ENCODE data around the gene CCDC188. TPM values are rescaled to one million over a fixed set of nuclear protein-coding genes. Genes with fewer than 3 reads are reported as not detected.

The CCDC188 gene
- total and polyA plus RNA-seq, 10 of the 15 experiments (the other 5 are each of a cell fraction or from before 2014, with no cell fraction given) = not detected

DNA sequence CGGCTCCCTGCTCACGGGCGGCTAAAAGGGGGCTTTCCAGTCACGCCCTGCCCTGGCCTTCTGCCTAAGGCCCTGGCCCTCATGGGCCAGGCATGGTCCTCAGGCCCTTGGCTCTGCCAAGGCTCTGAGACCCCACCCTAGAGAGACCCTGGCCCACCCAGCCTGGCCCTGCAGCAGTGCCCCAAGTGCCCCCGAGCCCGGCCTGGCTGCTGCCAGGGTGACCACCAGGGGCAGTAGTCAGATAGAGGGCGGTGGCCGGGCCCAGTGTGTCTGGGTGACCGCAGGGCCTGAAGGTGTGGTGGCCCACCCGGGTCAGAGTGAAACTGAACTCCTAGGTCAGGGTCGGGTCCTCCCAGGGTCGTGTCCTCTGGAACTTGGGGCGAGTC is 29.4 kb upstream of the CCDC188 start:
- H3K4me3 ChIP-seq = no peak overlapping the region
- BruUV-seq (replicated peaks) = no TSS peak
- ChIA-PET CTCF (interaction anchor here (1.0 to 1.4 kb wide), 2 partner anchors 59 to 67 kb away, joined by 3 to 10 read pairs; no protein-coding TSS in a partner anchor), POLR2A (no interaction called here), RAD21 (ENCODE audit: unreplicated experiment) (no interaction called here), SMC1A (ENCODE audit: uncharacterized antibody, unreplicated experiment) (interaction anchor here (2.0 kb wide), 1 partner anchor 58 kb away, joined by 4 read pairs; no protein-coding TSS in a partner anchor)
- in situ Hi-C loops (cut with MboI) (no loop called here), intact Hi-C loops (cut with micrococcal nuclease; ENCODE audit: unreplicated experiment) (no loop called here)
- no peak overlapping the region for H3K9ac ChIP-seq (ENCODE audit: control insufficient read depth, insufficient read depth, low read length)
- H4K20me1 ChIP-seq (ENCODE audit: control insufficient read depth, insufficient read depth) = no peaks in the 10 kb centered on the region
- H3K36me3 ChIP-seq (ENCODE audit: control insufficient read depth in 2 of 2, insufficient read depth in 2 of 2, low read length in 1 of 2) = no peaks in the 10 kb centered on the region
- no peaks in the 10 kb centered on the region for H3K9me3 ChIP-seq (replicated peaks; ENCODE audit: control insufficient read depth, insufficient read depth, low read length)
- no peak overlapping the region for H2AFZ ChIP-seq (ENCODE audit: control insufficient read depth, low read depth, low read length)
- DNase-seq (ENCODE audit: low read depth, low spot score) = no peak
- no peaks in the 10 kb centered on the region for H3K4me1 ChIP-seq (ENCODE audit: control insufficient read depth, insufficient read depth, low read length)
- H3K79me2 ChIP-seq (ENCODE audit: control insufficient read depth, insufficient read depth, low read length) = no peaks in the 10 kb centered on the region
- TF ChIP-seq KDM1A (IDR thresholded peaks at IDR 0.05; ENCODE audit: borderline replicate concordance) (no peak), RELA (IDR thresholded peaks at IDR 0.05; ENCODE audit: borderline replicate concordance, partially characterized antibody) (no peak), TBL1XR1 (IDR thresholded peaks at IDR 0.05; ENCODE audit: low read depth, low read length) (no peak), ZNF207 (IDR thresholded peaks at IDR 0.05; ENCODE audit: borderline replicate concordance) (no peak), NR2F1 (conservative IDR thresholded peaks at IDR 0.05) (no peak), CHD1 (IDR thresholded peaks at IDR 0.05; ENCODE audit: low read depth, low read length) (no peak), NRF1 (conservative IDR thresholded peaks at IDR 0.05; ENCODE audit: low read depth, low read length) (no peak), CREB1 (IDR thresholded peaks at IDR 0.05; ENCODE audit: low read depth) (no peak), ATF7 (IDR thresholded peaks at IDR 0.05; ENCODE audit: low read depth) (no peak), EED (IDR thresholded peaks at IDR 0.05; ENCODE audit: low read depth) (no peak), CHD4 (IDR thresholded peaks at IDR 0.05) (no peak), CREM (IDR thresholded peaks at IDR 0.05; ENCODE audit: low read depth) (no peak), ZSCAN29 (IDR thresholded peaks at IDR 0.05) (no peak), HDAC6 (IDR thresholded peaks at IDR 0.05; ENCODE audit: unreplicated experiment) (no peak)
- ATAC-seq = peak; percentile 53; the same call in 2 of the 3 replicates
- H3K4me2 ChIP-seq (ENCODE audit: control insufficient read depth, insufficient read depth) = no peak overlapping the region
- H3K27ac ChIP-seq (ENCODE audit: control insufficient read depth, insufficient read depth) = no peak overlapping the region
- 35% methylated on average over 13 of the region's 13 CpGs for WGBS (ENCODE audit: insufficient coverage, insufficient replicate concordance, low lambda C conversion rate, missing lambda C conversion rate)
- no peak for FAIRE-seq
- no peaks in the 10 kb centered on the region; a peak in 1 of 4 replicates for H3K27me3 ChIP-seq (replicated peaks in 1 of 2; ENCODE audit: control insufficient read depth in 2 of 2, insufficient read depth in 2 of 2, low read length in 1 of 2)

Measured in GM12878 (cell line).